Mammary epithelial cell (primary cell): Measurements from ENCODE around the gene STPG3.

Source experiments
- CTCF ChIP-seq, 2 donors: IDR thresholded peaks in 1 of 2; conservative IDR thresholded peaks in 1 of 2; 2 replicates each; pipeline ENCODE4 v1.5.1; 2011 to 2012; ENCODE audit warnings: inconsistent platforms in 2 of 2, low read length in 2 of 2, mild to moderate bottlenecking in 2 of 2, control low read depth in 1 of 2, low read depth in 1 of 2; ENCODE audit not compliant: insufficient read depth in 1 of 2; ENCODE audit errors: extremely low read depth in 1 of 2
- EZH2 ChIP-seq: IDR thresholded peaks from 2 replicates; pipeline ENCODE4 v1.6.1; 2012; ENCODE audit warnings: low read length, inconsistent platforms, borderline replicate concordance

- no peak for TF ChIP-seq EZH2
- no peak for TF ChIP-seq CTCF (conservative IDR thresholded peaks at IDR 0.05 in 1 of 2, IDR thresholded peaks at IDR 0.05 in 1 of 2; ENCODE audit: extremely low read depth in 1 of 2, insufficient read depth in 1 of 2, low read depth in 1 of 2, low read length in 2 of 2)
These were observed 3.8 kb downstream of the STPG3 start, which contains the start of gene NELFB for GRCh38 chr9:137254624-137255447.
